ENCODE data around the gene CELF2.

DNA sequence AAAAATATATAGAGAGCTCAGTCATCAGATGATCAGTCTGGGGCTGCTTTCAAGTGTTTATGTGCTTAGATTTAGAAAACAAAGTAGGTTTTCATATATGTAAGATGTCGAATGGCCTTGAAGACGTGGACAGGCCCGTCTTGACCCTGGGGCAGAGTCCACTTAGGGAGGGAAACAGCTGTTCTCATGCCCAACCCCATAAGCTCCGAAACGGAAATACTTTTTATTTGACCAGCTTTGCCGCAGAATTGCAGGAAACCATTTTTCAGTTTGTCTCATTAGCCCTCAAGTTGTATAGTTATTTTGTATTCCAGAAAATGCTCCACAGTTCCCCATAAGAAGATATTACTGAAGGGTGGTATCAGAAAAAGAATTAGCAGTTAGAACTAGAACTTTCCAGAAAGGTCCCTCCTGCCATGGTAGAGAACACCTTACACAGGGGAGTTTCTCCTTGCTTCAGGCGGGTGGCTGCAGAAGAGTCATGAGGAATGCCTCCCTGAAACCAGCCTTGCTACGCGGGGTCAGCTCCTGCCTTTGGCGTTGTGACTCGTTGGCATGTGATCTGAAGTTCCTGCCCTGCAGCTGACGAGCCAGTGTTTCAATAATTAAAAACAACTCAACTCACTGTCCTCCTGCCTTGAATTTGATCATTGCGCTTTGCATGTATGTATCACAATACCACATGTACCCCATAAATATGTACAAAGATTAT is 192.7 kb downstream of the CELF2 start:
- TF ChIP-seq, protein P1, sequence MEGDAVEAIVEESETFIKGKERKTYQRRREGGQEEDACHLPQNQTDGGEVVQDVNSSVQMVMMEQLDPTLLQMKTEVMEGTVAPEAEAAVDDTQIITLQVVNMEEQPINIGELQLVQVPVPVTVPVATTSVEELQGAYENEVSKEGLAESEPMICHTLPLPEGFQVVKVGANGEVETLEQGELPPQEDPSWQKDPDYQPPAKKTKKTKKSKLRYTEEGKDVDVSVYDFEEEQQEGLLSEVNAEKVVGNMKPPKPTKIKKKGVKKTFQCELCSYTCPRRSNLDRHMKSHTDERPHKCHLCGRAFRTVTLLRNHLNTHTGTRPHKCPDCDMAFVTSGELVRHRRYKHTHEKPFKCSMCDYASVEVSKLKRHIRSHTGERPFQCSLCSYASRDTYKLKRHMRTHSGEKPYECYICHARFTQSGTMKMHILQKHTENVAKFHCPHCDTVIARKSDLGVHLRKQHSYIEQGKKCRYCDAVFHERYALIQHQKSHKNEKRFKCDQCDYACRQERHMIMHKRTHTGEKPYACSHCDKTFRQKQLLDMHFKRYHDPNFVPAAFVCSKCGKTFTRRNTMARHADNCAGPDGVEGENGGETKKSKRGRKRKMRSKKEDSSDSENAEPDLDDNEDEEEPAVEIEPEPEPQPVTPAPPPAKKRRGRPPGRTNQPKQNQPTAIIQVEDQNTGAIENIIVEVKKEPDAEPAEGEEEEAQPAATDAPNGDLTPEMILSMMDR (IDR thresholded peaks at IDR 0.05) = no peak
- TF ChIP-seq POLR2A (IDR thresholded peaks at IDR 0.05) = no peak

All from thyroid gland (tissue), 4 donors.